HCT116 (cell line): Measurements from ENCODE around the gene KLHDC3. TPM values are rescaled to one million over a fixed set of nuclear protein-coding genes. Genes with fewer than 3 reads are reported as not detected.

Experiments used
- ATAC-seq: fragments of 200-7000 bp; cut with Tn5 transposase; 2 replicates; pipeline ENCODE4 v1.9.1; 2020; ENCODE audit warnings: mild to moderate bottlenecking, moderate library complexity
- BruUV-seq: library from RNA; stranded (reverse); fragments of 400-500 nt; replicated peaks from 2 replicates; lab custom pipeline; 2021; lab: Mats Ljungman, UMichigan
- CTCF ChIA-PET: fragments of 300-600 bp; sonication (Branson Sonifier 250); formaldehyde crosslinking; loops from one replicate; lab custom pipeline; 2021; ENCODE audit warnings: antibody characterized with exemption; lab: Charles Lee
- POLR2A ChIA-PET: fragments of 300-600, 350-600 bp; sonication (Branson Sonifier 250); formaldehyde crosslinking; loops from one replicate; lab custom pipeline; 2021; ENCODE audit warnings: antibody characterized with exemption; lab: Charles Lee
- RAD21 ChIA-PET, 2 experiments: fragments of 300-600 bp; sonication (Branson Sonifier 250); formaldehyde crosslinking; loops; one replicate each; lab custom pipeline; 2023; ENCODE audit warnings: low total read pairs in 2 of 2; ENCODE audit not compliant: uncharacterized antibody in 2 of 2, unreplicated experiment in 2 of 2, low non-redundant PET in 1 of 2; lab: Charles Lee
- DNase-seq: peaks from one replicate; pipeline ENCODE4 v3.0.0-alpha.2; 2010; ENCODE audit warnings: low read depth, low spot score
- H2AFZ ChIP-seq: fragments of 200-600 bp; shearing (Covaris generic), sonication (generic); 2 replicates; pipeline ENCODE4 v1.6.1; 2017; ENCODE audit warnings: low read depth, mixed run types, mixed read lengths, antibody characterized with exemption, low read length; ENCODE audit not compliant: poor library complexity, severe bottlenecking
- H3K27ac ChIP-seq: 2 replicates; pipeline ENCODE4 v1.5.1; 2012; ENCODE audit warnings: low read depth, low read length
- H3K27me3 ChIP-seq: fragments of 200-600 bp; sonication (generic); 2 replicates; pipeline ENCODE4 v1.6.1; 2016; ENCODE audit warnings: mixed run types, low read length, mixed read lengths; ENCODE audit not compliant: insufficient read depth
- H3K36me3 ChIP-seq, 2 experiments: fragments of 200-500 bp in 1 of 2; fragments of 200-600 bp in 1 of 2; sonication (Bioruptor generic) in 1 of 2; sonication (generic) in 1 of 2; 2 replicates each; pipeline versions ENCODE4 v1.5.1 to v1.6.1; 2014 to 2016; ENCODE audit warnings: low read length in 2 of 2, inconsistent platforms in 1 of 2, mixed read lengths in 1 of 2, mixed run types in 1 of 2; ENCODE audit not compliant: insufficient read depth in 2 of 2, control insufficient read depth in 1 of 2
- H3K4me1 ChIP-seq, 2 experiments: fragments of 200-600 bp in 1 of 2; sonication (generic) in 1 of 2; 2 replicates each; pipeline versions ENCODE4 v1.5.1 to v1.6.1; 2012 to 2017; ENCODE audit warnings: low read length in 2 of 2, inconsistent platforms in 1 of 2, mild to moderate bottlenecking in 1 of 2, mixed read lengths in 1 of 2, mixed run types in 1 of 2, moderate library complexity in 1 of 2; ENCODE audit not compliant: insufficient read depth in 2 of 2, control insufficient read depth in 1 of 2
- H3K4me2 ChIP-seq: fragments of 200-600 bp; sonication (generic); 2 replicates; pipeline ENCODE4 v1.6.1; 2017; ENCODE audit warnings: mixed run types, low read length, mixed read lengths
- H3K4me3 ChIP-seq, 2 experiments: fragments of 200-600 bp in 1 of 2; sonication (generic) in 1 of 2; replicated peaks in 1 of 2; 2 replicates each; pipeline ENCODE4 v1.5.1; 2011 to 2016; ENCODE audit warnings: low read length in 2 of 2, control low read depth in 1 of 2, low read depth in 1 of 2, mild to moderate bottlenecking in 1 of 2, mixed read lengths in 1 of 2, mixed run types in 1 of 2
- H3K79me2 ChIP-seq: fragments of 200-600 bp; sonication (generic); 2 replicates; pipeline ENCODE4 v1.6.1; 2017; ENCODE audit warnings: mild to moderate bottlenecking, mixed run types, low read length, moderate library complexity, mixed read lengths; ENCODE audit not compliant: insufficient read depth
- H3K9ac ChIP-seq: fragments of 200-600 bp; sonication (generic); 2 replicates; pipeline ENCODE4 v1.6.1; 2016; ENCODE audit warnings: low read length, mixed read lengths
- H3K9me2 ChIP-seq: fragments of 200-600 bp; sonication (generic), shearing (Covaris generic); 2 replicates; pipeline ENCODE4 v1.6.1; 2017; ENCODE audit warnings: mixed run types, mild to moderate bottlenecking, moderate library complexity; ENCODE audit not compliant: insufficient read depth
- H3K9me3 ChIP-seq, 2 experiments: fragments of 200-500 bp in 1 of 2; fragments of 200-600 bp in 1 of 2; sonication (Bioruptor generic) in 1 of 2; sonication (generic) in 1 of 2; 2 replicates each; pipeline ENCODE4 v1.6.1; 2014 to 2017; ENCODE audit warnings: low read length in 2 of 2, mixed read lengths in 2 of 2, inconsistent platforms in 1 of 2, low read depth in 1 of 2, mild to moderate bottlenecking in 1 of 2, mixed run types in 1 of 2, moderate library complexity in 1 of 2; ENCODE audit not compliant: control insufficient read depth in 1 of 2, insufficient read depth in 1 of 2
- H4K20me1 ChIP-seq: fragments of 200-600 bp; sonication (generic), shearing (Covaris generic); 2 replicates; pipeline ENCODE4 v1.6.1; 2017; ENCODE audit warnings: mixed run types, mild to moderate bottlenecking, moderate library complexity; ENCODE audit not compliant: insufficient read depth
- EGR1 ChIP-seq: IDR thresholded peaks from 2 replicates; pipeline ENCODE4 v1.6.1; 2012; ENCODE audit warnings: low read depth
- ELF1 ChIP-seq: IDR thresholded peaks from 2 replicates; pipeline ENCODE4 v1.6.1; 2012; ENCODE audit warnings: low read depth, borderline replicate concordance
- EZH2phosphoT487 ChIP-seq: fragments of 200-600 bp; IDR thresholded peaks from 2 replicates; pipeline ENCODE4 v1.6.1; 2018; ENCODE audit warnings: antibody characterized with exemption, borderline replicate concordance
- FOSL1 ChIP-seq: IDR thresholded peaks from 2 replicates; pipeline ENCODE4 v1.6.1; 2012; ENCODE audit warnings: low read depth
- POLR2A ChIP-seq: IDR thresholded peaks from 2 replicates; pipeline ENCODE4 v1.7.0; 2011; ENCODE audit warnings: borderline replicate concordance; ENCODE audit not compliant: insufficient read depth, insufficient read length; ENCODE audit errors: extremely low read depth
- POLR2AphosphoS5 ChIP-seq: IDR thresholded peaks from 2 replicates; pipeline ENCODE4 v1.6.1; 2011; ENCODE audit warnings: mild to moderate bottlenecking, low read depth, low read length, moderate library complexity
- SIN3A ChIP-seq: IDR thresholded peaks from 2 replicates; pipeline ENCODE4 v1.6.1; 2012; ENCODE audit warnings: low read depth
- SP1 ChIP-seq: IDR thresholded peaks from 2 replicates; pipeline ENCODE4 v1.6.1; 2012; ENCODE audit warnings: low read depth
- SRF ChIP-seq: IDR thresholded peaks from 2 replicates; pipeline ENCODE4 v1.6.1; 2012; ENCODE audit warnings: low read depth
- YY1 ChIP-seq: IDR thresholded peaks from 2 replicates; pipeline ENCODE4 v1.6.1; 2011; ENCODE audit warnings: low read length, low read depth, moderate library complexity, mild to moderate bottlenecking; ENCODE audit not compliant: insufficient replicate concordance; ENCODE audit errors: extremely low read depth
- ZFX ChIP-seq: fragments of 450-650 bp; IDR thresholded peaks from 2 replicates; pipeline ENCODE4 v1.6.1; 2017
- ZNF274 ChIP-seq: fragments of 200-500 bp; sonication (Bioruptor generic); IDR thresholded peaks from 2 replicates; pipeline ENCODE4 v1.6.1; 2014; ENCODE audit warnings: mild to moderate bottlenecking, low read depth, low read length, inconsistent platforms
- intact Hi-C: fragments of 100-400 bp; cut with micrococcal nuclease; formaldehyde crosslinking; loops from 2 replicates; pipeline ENCODE4 v1.10.0; 2022
- total RNA-seq: library from RNA; stranded (reverse); gene quantifications from one replicate; pipeline ENCODE4 v1.2.1, GENCODE V29; 2021; ENCODE audit not compliant: unreplicated experiment
- TF ChIP-seq, protein P1 (sequence below): IDR thresholded peaks from 2 replicates; pipeline ENCODE4 v1.6.1; 2012
- TF ChIP-seq, protein P2 (sequence below): IDR thresholded peaks from 2 replicates; pipeline ENCODE4 v1.6.1; 2011; ENCODE audit warnings: mild to moderate bottlenecking, low read length, moderate library complexity; ENCODE audit not compliant: insufficient replicate concordance; ENCODE audit errors: extremely low read depth
- TF ChIP-seq, protein P3 (sequence below), 3 experiments: fragments of 200-600 bp in 1 of 3; sonication (generic) in 1 of 3; IDR thresholded peaks in 2 of 3; conservative IDR thresholded peaks in 1 of 3; 2 replicates each; pipeline ENCODE4 v1.5.1; 2012 to 2017; ENCODE audit warnings: low read depth in 2 of 3, low read length in 2 of 3, antibody characterized with exemption in 1 of 3, borderline replicate concordance in 1 of 3, control low read depth in 1 of 3, mild to moderate bottlenecking in 1 of 3, mixed read lengths in 1 of 3, mixed run types in 1 of 3, moderate library complexity in 1 of 3; ENCODE audit not compliant: insufficient read depth in 1 of 3

Gene KLHDC3
- total RNA-seq, 1 experiment from 2014 or later, result 67.2 TPM

DNA sequence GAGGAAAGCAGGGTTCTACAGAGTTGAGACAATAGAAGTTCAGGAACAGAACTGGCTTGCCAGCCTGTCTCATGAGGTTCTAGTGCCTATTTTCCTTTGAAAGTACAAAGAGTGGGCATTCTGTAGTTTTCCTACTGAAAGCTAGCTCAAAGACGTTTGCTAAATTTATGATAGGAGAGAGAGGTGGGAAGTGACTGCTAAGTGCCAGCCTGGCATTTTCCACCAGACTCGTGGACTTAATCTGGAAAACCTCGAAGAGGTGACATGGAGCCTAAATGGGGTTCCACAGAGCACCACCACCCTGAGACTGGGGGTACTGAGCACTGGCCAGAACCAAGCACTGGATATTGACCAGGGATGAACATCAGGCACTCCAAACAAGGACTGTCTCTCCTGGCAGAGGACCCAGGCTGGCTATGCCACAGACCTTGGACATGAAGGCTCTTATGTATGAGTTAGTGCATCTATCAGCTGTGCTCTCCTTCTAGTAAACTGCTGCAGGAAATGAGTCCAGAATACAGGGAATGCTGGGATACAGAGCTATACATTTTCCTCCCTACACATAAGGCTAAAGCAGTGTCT, 42.2 kb upstream of the KLHDC3 start:
- peak overlapping the region; percentile 11; the same call in 1 of the 2 replicates for H3K9ac ChIP-seq
- ATAC-seq (no peak), DNase-seq (no peak)
- peak overlapping the region; percentile 68; the same call in 1 of the 2 replicates for H3K4me2 ChIP-seq
- intact Hi-C loops, result no loop called here
- ChIA-PET POLR2A (interaction anchor here (2.2 kb wide), 1 partner anchor 12 kb away, joined by 12 read pairs; the partner anchor contains the start of gene PPP2R5D), RAD21 (no interaction called here), CTCF (interaction anchor here (1.0 to 1.6 kb wide), 2 partner anchors 12 to 172 kb away, joined by 4 read pairs; partner anchors contain the start of gene PPP2R5D)
- peaks cover 4% of the 10 kb centered on the region; the same call in 1 of the 2 replicates for H3K79me2 ChIP-seq
- no peak overlapping the region for H3K4me3 ChIP-seq
- no peak overlapping the region for H2AFZ ChIP-seq
- no peaks in the 10 kb centered on the region for H4K20me1 ChIP-seq
- TF ChIP-seq SRF, result no peak
- TF ChIP-seq, protein P1, sequence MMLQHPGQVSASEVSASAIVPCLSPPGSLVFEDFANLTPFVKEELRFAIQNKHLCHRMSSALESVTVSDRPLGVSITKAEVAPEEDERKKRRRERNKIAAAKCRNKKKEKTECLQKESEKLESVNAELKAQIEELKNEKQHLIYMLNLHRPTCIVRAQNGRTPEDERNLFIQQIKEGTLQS, result no peak
- no peaks in the 10 kb centered on the region for H3K9me3 ChIP-seq
- BruUV-seq, result no TSS peak
- no peaks in the 10 kb centered on the region for H3K9me2 ChIP-seq
- H3K36me3 ChIP-seq, result peaks cover 0 to 3% of the 10 kb centered on the region in 2 experiments; a peak in 1 of 4 replicates
- peaks cover 15 to 27% of the 10 kb centered on the region in 2 experiments for H3K4me1 ChIP-seq
- H3K27me3 ChIP-seq, result no peaks in the 10 kb centered on the region
- H3K27ac ChIP-seq, result peak overlapping the region; percentile 38; the same call in 1 of the 2 replicates

DNA sequence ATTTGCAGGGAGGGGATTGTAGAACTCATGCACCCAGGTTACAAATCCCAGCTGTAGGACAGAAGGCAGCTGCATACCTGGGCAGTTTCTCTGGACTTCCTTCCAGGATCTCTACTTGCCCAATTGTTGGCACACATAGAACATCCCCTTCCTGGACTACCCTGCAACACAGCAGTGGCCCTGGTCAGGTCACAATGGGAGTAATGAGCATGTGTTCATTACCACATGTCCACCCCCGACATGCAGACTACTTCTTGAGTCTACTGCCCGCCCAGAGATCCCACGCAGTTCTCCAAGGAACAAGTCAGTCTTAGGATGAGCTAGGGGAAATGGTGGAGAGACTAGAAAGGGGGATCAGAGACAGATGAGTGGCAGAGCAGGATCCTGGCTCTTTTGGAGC, 40.1 kb upstream of the KLHDC3 start:
- no peaks in the 10 kb centered on the region for H3K36me3 ChIP-seq
- H3K9me3 ChIP-seq, result no peaks in the 10 kb centered on the region
- no peak overlapping the region for H3K9ac ChIP-seq
- no TSS peak for BruUV-seq
- intact Hi-C loops, result no loop called here
- no peaks in the 10 kb centered on the region for H3K9me2 ChIP-seq
- CTCF ChIA-PET, result no interaction called here
- H3K27me3 ChIP-seq, result no peaks in the 10 kb centered on the region
- peaks cover 24% of the 10 kb centered on the region for H3K79me2 ChIP-seq
- DNase-seq, result no peak
- H3K4me3 ChIP-seq, result no peak overlapping the region
- ATAC-seq, result no peak
- no peak overlapping the region for H3K4me2 ChIP-seq
- POLR2A ChIA-PET, result interaction anchor here (3.0 kb wide), 1 partner anchor 10 kb away, joined by 11 read pairs; the partner anchor contains the start of gene PPP2R5D
- no peak overlapping the region for H2AFZ ChIP-seq
- H3K27ac ChIP-seq, result no peak overlapping the region
- RAD21 ChIA-PET, result interaction anchor here in 1 of 2 experiments (0.6 kb wide), 1 partner anchor 12 kb away, joined by 3 read pairs; no protein-coding TSS in a partner anchor
- H3K4me1 ChIP-seq, result peaks cover 19 to 38% of the 10 kb centered on the region in 2 experiments
- no peaks in the 10 kb centered on the region for H4K20me1 ChIP-seq
- TF ChIP-seq SP1, result no peak
- no peak for TF ChIP-seq EGR1
- no peak for TF ChIP-seq FOSL1
- TF ChIP-seq ELF1, result no peak
- no peak for TF ChIP-seq POLR2A
- no peak for TF ChIP-seq POLR2AphosphoS5
- TF ChIP-seq SIN3A, result no peak
- TF ChIP-seq, protein P2, sequence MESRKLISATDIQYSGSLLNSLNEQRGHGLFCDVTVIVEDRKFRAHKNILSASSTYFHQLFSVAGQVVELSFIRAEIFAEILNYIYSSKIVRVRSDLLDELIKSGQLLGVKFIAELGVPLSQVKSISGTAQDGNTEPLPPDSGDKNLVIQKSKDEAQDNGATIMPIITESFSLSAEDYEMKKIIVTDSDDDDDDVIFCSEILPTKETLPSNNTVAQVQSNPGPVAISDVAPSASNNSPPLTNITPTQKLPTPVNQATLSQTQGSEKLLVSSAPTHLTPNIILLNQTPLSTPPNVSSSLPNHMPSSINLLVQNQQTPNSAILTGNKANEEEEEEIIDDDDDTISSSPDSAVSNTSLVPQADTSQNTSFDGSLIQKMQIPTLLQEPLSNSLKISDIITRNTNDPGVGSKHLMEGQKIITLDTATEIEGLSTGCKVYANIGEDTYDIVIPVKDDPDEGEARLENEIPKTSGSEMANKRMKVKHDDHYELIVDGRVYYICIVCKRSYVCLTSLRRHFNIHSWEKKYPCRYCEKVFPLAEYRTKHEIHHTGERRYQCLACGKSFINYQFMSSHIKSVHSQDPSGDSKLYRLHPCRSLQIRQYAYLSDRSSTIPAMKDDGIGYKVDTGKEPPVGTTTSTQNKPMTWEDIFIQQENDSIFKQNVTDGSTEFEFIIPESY, result no peak
- TF ChIP-seq, protein P1, result no peak
- TF ChIP-seq YY1, result no peak
- TF ChIP-seq, protein P3, sequence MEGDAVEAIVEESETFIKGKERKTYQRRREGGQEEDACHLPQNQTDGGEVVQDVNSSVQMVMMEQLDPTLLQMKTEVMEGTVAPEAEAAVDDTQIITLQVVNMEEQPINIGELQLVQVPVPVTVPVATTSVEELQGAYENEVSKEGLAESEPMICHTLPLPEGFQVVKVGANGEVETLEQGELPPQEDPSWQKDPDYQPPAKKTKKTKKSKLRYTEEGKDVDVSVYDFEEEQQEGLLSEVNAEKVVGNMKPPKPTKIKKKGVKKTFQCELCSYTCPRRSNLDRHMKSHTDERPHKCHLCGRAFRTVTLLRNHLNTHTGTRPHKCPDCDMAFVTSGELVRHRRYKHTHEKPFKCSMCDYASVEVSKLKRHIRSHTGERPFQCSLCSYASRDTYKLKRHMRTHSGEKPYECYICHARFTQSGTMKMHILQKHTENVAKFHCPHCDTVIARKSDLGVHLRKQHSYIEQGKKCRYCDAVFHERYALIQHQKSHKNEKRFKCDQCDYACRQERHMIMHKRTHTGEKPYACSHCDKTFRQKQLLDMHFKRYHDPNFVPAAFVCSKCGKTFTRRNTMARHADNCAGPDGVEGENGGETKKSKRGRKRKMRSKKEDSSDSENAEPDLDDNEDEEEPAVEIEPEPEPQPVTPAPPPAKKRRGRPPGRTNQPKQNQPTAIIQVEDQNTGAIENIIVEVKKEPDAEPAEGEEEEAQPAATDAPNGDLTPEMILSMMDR (IDR thresholded peaks at IDR 0.05 in 2 of 3, conservative IDR thresholded peaks at IDR 0.05 in 1 of 3; ENCODE audit: borderline replicate concordance in 1 of 3, insufficient read depth in 1 of 3, low read depth in 2 of 3, low read length in 2 of 3), result no peak
- TF ChIP-seq SRF, result no peak
- no peak for TF ChIP-seq ZNF274
- TF ChIP-seq EZH2phosphoT487, result no peak
- no peak for TF ChIP-seq ZFX
